Right forelimb (tissue), 1 donor: ENCODE results near the gene NR6A1.

Source experiments
- DNase-seq: peaks from one replicate; pipeline ENCODE4 v3.0.0-alpha.2; 2018

NR6A1 gene

DNA sequence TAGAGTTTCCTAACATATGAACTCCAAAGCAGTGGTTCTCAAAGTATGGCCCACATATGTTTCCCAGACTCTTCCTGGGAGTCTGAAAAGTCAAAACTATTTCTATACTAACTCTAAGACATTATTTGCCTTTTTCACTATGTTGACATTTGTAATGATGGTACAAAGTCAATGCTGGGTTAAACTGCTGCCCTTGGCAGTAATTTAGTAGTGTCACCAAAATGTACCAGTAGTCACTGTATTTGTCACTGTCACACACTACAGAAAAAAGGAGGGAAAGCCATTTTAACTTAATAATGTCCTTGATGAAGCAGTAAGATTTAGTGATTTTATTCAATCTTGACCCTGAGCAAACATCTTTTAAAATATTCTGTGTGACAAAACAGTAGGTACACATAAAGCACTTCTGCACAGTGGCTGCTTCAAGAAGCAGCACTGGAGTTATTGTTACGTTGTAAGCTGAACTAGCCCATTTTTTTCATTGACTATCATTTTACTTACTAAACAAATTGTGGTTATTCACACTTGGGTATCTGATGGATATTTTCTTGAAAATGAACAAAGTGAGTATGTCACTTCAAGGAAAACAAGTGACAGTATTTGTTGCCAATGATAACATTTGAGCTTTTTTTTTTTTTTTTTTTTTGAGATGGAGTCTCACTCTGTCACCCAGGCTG lies 90.3 kb downstream of the NR6A1 start:
- no peak for DNase-seq

DNA sequence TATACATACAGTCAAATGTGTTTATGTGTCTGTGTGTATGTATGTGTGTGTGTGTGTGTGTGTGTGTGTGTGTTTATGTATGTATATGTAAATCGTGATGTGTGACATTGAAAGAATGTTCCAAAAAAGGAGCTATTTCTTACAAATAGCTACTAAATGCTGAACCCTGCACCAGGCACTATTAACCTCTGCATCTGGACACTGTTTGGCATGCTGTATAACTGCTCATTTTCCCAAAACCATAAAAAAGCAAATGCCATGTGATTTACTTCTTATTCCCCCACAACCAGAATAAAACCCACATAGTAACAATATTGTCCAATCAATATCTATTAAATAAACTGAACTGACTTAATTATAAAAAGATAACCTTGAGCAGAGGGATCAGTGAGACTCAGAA lies 91.1 kb downstream of the NR6A1 start:
- no peak for DNase-seq

DNA sequence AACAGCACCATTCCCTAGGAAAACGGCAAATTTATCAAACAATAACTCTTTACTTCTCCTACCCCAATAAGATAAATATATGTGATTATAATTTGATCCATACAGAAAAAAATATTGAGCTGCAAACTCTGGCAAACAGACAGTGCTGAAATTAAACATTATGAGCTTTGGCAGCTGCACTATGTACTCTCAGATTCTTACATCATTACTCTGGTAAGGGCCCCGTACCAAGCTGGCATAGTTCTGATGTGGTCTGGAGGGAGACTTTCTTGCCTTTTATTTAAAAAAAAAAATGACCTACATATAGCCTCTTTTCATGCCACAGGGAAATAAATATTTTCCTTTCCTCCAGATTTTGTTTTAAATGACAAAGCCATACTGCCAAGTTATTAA lies 95.0 kb downstream of the NR6A1 start:
- no peak for DNase-seq

DNA sequence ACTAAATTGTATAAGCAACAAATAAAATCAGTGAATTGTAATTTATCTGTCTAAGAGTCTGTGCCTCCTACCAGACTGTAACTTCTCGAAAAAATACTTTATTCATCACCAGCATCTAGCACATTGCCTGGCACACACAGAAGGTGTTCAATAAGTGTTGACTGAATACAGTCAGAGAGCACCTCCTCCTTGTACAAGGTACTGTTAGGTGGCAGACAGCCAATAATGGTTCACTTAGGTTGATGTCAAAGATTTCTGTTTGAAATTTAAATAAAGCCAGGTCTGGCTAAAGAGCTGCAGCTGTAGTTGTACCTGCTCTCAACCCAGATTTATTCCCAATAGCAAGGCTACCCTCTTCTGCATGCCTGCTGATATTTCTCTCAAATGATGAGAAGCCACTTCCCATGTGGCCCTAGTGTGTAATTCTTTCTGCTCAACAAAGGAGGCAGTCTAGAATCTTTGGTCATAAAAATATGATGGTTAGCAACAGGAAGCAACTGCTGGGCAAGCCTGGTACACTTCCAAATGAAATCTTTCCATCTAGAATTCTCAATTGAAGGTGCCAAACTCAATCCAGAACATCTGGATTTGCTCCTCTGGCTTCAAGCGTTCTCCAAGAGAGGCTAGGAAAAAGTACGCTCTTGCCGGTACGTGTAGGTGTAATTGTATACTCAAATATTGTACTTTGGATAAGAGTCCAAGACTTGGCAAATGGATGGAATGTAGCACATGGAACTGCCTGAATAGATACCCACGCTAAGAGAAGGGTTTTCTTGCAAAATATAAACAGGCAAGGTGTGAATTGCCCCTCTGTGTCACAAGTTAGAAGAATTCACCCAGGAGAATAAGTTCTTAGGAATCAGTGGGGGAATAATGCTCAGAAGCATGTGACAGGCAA lies 95.6 kb downstream of the NR6A1 start:
- no peak for DNase-seq

DNA sequence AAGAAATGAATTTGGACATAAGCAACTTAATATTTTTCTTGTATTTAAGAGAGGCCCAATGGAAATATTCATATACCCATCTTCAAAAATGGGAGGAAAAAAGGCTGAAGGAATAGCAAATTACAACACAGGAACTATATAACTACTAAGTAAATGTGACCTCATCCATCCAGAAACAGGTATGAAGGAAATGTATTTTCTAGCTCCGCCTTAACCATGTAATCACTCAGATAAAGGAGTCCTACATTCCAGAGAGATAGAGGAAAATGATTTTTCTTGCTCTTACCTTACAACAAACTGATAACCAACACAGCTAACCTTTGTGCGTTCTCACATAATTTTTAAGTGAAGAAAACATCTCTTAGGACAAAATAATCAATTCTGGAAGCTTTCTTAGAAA lies 96.5 kb downstream of the NR6A1 start:
- DNase-seq = no peak

DNA sequence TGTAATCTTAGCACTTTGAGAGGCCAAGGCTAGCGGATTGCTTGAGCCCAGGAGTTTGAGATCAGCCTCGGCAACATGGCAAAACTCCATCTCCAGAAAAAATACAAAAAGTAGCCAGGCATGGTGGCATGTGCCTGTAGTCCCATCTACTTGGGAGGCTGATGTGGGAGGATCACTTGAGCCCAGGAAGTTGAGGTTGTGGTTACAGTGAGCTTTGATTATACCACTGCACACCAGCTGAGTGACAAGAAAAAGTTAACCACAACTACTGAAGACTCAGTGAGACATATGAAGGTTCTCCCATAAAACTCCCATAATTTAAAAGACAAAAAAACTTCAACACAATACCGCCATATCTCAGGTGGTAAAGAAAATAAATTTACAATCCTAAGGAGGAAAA lies 98.0 kb downstream of the NR6A1 start:
- no peak for DNase-seq

DNA sequence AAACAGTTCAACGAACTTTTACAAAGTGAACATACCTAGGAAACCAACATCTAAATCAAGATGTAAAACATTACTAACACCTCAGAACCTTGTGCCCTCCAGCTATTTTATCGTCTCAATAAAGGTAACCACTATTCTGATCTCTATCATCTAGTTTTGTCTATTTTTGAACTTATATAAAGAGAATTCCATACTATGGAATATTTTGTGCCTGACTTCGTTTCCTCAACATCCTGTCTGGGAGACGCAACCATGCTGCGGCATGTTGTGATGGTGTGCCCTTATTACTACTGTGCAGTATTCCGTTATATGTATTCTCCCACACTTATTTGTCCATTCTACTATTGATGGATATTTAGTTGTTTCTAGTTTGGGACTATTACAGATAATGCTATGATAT lies 99.2 kb downstream of the NR6A1 start:
- no peak for DNase-seq

DNA sequence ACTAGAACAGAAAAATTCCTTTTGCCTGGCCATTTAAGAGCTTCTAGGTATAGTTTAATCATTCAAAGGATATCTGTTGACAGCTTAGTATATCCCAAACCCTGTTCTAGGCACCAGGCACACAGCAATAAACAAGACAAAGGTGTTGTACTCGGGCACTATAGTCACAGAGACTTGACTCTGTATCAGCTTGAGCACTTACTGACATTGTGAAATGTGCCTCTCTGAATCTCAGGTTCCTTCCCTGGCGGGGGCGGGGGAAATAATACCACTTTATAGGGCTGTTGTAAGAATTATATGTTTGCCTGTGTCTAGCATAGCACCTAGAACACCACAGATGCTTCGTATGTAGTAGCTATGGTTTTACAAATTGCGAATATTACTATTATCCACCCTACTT lies 104.5 kb downstream of the NR6A1 start:
- no peak for DNase-seq

DNA sequence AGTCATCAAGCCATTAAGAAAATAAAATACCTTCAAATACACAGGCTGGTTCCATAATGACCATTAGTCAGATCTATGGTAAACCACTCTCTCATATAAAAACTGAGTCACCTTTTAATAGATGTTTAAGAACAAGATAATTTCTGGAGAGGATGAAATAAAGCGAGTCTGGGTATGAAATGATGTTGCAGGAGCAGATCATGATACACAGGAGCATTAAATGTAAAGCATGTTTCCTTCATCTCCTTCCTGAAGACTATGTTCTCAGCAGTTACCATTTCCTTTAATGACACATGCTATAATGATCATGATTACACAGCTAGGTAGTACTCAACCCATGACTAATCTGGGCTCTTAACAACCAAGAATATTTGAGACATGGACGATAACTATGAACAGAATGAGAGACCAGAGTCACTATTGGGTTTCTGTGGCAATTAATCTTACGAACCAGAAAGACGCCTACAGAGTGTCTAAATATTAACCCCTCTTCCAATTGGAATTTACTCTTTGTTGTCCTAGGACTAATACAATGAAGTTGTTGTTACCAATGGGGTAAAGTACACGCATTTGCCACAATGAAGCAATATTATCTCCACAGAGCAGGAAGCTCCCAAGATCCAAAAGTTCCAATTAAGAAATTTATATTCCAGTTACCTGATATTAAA lies 105.6 kb downstream of the NR6A1 start:
- DNase-seq = no peak

DNA sequence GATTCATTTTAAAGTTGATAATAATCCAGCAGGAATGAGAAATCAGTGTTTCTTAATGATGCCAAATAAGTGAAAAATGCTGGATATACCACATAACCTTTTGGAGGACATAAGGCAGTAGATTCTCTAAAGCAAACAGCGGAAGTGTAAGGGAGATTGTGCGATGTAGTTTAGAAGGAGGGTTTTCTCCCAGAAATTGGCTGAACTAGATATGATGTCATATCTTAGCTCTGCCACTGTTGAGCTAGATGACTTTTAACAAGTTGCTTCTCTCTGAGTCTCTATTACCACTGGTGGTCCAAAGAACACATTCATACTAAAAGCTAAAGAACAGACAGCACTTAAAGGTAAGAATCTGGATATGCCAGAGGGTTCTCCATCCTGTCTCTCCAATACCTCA lies 107.0 kb downstream of the NR6A1 start:
- DNase-seq = no peak

DNA sequence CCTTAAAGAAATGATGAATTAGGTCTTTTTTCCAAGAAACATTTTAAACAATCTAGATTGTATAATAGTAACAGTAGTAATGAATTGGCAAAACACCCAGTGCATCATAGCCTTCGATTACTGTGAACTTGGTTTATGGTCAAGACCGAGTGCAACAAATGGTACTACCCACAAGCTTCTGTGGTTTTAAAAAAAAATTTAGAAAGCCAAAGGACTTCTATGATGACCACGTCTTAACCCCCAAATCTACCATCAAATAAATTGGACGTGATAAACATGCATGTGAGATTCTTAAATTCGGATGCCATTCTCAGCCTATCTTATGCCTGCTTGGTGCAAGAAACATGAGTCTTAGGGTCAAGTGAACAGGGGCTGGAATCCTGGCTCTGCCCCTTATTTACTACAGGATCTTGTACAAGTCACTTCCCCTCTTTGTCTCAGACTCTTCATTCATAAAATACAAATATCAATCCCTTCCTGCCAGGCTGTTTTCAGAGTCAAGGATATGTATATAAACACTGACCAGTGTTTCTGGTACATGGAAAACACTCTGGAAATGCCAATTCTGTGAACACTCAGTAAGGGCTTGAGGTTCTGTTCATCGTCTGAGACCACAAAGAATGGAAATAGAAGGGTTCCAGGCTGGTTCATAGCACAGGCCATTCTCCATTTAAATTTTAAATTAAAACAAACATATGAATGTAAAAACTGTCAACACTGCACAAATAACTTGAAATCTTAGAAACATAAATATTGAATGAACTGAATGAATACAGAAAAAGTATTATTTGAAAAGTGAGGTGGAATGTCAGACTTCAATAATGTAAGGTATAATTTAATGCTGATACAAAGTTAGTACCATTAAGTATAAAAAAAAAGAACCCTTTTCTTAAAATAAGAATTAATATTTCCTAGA lies 107.8 kb downstream of the NR6A1 start:
- DNase-seq = no peak

DNA sequence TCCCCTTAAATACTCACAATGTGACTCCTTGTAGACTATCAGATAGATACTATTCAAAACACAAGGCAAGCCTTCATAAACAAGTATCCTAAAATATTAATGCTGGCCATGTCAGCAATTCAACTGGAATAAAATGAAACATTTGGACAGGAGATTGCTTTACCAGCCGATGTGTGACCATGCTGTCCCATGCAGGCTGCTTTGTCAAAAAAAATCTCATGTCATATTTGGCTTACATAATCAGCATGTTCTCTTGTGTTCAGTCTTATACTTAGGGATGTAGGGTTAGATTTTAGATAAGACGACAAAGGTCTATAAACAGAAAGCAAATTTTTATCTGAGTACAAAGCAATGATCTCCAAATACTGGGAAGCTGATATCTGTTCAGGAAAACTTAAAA lies 108.5 kb downstream of the NR6A1 start:
- no peak for DNase-seq

DNA sequence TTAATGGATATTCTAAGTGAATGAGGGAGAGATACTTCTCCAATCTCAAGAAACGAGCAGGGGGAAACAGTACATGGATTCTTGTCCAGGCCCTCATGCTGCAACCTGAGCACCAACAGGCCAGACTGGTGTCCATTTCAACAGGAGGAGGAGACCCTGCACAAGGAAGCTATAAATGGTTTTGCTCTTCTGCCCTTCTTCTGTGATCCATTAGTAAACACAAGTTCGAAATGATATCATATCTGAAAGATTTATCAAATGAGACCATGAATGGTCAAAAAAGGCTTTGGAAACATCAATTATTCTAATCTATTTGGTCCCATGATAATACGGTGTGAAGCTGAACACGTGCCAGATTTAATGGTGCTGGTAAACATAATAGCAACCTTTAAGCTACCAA lies 109.8 kb downstream of the NR6A1 start:
- no peak for DNase-seq

DNA sequence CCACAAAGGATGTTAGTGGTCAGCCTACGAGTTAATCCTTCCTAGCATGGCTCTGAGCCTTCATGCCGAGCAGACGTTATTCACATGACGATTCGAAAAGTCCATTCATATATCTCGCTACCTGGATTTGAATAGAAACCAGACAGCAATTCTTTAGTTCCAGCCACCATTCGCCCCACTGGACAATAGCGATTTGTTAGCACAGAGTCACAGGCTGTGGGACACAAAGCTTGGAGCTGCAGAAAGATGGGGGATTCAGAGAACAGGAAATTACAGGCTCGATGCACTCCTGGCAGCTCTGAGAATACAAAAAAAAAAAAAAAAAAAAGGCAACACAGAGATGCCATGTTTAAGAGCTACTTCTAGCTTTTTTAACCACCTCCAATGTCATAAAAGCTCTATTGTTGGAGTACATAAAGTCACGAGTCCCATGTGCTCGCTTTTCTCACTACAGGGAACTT lies 110.7 kb downstream of the NR6A1 start:
- DNase-seq = peak; percentile 70

DNA sequence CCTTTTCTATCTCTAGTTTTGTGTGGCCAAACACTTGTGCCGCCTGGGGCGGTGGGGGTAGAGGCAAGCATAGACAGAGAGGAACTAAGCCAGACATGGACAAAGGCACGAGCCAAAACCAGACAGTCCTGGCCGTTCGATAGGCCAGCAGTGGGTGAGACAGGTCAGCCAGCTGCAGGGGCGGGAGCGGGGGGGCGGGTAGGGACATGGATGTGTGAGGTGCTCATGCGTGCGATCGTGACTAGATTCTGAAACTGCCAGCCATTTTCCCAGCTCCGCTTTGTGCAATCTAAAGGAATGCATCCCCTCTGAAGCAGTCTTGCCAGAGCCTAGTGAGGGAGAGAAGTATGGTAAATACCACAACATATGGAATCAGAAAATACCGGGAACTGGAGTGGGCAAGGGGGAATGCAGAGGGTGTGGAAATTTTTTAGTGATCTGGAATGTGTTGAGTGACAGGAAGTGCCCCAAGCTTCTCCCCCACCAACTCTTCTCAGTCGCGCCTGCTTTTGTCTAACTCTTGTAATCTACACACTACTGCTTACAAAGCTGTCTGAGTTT lies 111.9 kb downstream of the NR6A1 start:
- peak; percentile 90 for DNase-seq

DNA sequence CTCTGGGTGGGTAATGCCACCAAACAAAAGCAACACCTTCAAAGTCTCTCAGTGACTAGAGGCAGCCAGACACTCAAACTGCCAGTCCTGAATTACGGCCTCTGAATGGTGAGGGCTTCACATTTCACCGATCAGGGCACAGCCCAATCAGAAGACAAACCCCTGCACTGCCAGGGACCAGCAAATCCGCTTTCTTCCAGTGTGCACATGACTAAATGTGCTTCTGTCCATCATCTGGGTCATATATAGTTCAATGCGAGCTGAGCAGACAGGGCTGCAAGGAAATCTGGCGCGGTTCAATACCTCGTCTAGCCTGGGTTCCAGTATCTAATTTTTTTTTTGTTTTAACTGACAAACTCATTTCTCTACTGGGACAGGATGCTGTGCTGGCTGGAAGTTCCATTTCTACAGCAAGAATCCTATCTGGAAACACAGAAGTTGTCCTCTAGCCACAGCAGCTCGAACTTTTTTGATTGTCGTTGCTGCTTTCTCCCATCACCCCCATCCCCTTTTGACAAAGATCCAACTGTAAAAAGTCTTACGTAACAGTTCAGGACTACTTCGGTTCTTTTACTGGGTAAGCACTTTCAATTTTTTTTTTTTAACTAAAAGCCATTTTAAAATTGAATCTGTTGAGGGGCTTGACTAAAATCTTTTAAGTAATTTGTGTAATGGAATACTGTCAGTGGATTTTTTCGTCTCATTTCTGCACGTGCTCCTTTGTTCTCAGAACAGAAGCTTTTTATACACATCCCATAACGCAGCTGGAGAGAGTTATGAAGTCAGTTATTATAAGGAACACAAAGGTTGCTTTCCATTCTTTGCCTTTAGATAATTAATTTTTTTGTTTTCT lies 112.7 kb downstream of the NR6A1 start:
- peak; percentile 86 for DNase-seq

DNA sequence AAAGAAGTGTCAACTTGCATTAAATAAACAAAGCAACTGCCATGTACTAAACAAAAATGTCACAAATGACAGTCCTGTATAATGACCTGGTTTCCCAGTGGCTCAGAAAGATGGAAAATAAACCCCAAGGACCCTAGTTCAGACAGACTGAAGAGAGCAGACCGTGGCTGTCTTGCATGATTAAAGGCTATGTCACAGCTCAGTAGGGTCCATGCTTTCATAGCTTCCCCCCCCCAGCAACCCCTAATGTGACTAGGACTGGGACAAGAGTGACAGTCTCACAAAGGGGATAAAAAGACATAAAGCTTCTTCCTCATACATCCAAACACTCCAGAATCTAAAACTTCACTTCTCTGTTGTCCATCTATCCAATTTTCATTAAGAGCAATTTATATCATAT lies 113.6 kb downstream of the NR6A1 start:
- no peak for DNase-seq

DNA sequence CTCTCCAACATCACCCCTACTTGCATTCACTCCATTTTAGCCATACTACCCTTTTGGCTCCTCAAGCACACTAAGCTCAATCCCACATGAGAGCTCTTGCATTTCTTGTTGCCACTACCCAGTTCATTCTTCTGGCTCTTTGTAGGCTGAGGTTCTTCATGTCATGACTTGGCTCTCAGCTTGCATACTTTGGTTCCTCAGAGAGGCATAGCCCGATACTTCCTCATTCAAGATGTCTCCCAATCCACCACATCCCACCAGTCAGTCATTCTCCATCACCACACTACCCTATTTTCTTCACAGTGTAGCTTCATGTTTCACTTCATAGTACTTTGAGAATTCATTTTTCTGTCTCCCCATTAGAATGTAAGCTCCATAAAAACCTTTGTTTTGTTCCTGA lies 116.7 kb downstream of the NR6A1 start:
- no peak for DNase-seq

DNA sequence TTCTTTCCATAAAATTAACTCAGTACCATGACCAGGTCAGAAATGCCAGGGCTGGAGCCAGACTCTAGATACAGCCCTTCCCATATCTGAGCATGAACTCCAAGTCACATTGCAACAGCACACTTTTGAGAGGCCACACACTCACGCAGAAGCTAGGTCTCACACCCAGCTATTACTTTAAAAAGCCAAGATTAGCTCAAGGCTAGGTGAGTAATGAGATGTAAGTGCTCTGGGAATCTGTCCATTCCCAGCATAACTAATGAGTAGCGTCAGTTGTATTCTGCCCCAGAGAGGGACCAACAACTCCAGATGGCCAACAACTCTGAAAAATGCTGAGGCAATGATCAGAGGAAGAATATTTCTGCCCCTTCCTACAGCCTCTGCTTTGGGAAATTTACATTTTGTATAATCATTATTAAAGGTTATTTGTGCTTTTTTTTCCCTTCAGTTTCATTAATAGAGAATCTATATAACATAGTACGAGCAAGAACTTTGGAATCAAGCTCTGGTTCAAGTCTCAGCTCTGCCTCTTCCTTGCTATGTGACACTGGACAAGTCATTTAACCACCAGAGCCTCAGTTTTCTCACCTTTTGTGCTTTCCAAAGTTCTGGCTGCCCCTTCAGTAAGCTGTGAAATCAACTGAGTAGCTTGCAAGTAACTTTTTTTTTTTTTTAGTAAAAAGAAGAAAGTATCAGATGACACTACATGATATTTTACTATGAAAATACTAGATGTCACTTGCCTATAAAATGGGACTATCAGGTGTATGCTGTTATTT lies 118.3 kb downstream of the NR6A1 start:
- no peak for DNase-seq

DNA sequence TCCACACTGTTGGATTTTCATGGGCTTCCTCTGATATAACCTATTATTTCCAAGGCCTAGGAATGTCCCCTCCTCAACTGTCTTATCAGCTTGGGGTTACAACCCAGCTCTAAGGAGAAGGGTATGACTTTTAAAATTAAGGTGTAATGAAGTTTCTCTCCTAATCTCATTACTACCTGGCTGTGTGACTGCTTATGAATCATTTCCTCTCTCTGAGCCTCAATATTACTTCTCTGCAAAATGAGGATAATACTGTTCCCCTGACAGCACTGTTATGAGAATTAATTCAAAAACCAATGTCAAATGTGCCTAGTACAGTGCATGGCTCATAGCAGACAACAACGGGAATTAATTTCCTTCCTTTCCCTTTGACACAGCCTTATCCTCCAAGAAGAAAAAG lies 118.9 kb downstream of the NR6A1 start:
- DNase-seq = no peak

DNA sequence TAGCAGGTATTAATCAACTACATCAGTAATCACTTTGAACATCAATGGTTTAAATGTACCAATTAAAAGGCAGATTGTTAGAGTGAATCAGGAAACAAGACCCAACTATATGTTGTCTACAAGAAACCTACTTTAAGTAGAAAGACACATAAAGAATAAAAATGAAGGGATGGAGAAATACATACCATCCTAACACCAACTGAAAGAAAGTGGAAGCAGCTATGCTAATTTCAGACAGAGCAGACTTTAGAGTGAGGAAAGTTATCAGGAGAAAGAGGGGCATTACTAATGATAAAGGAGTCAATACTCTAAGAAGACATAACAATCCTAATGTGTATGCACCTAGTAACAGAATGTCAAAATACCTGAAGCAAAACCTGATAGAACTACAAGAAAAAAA lies 125.8 kb downstream of the NR6A1 start:
- DNase-seq = no peak
